Loucy (cell line): ENCODE results near the gene UBAP2.

ENCODE experiments used
- H2AFZ ChIP-seq: fragments of 200-600 bp; sonication (generic); 2 replicates; pipeline ENCODE4 v1.6.0; 2016; ENCODE audit warnings: antibody characterized with exemption, mild to moderate bottlenecking, low read length, moderate library complexity
- H3F3A ChIP-seq: fragments of 200-600 bp; 2 replicates; pipeline ENCODE4 v1.6.0; 2016; ENCODE audit warnings: antibody characterized with exemption, low read depth, mild to moderate bottlenecking
- H3K27me3 ChIP-seq: fragments of 200-600 bp; sonication (generic); 2 replicates; pipeline ENCODE4 v1.6.1; 2014; ENCODE audit warnings: low read length, mild to moderate bottlenecking; ENCODE audit not compliant: insufficient read depth, poor library complexity, severe bottlenecking
- H3K36me3 ChIP-seq: fragments of 200-600 bp; sonication (generic); 2 replicates; pipeline ENCODE4 v1.6.1; 2016; ENCODE audit warnings: low read length; ENCODE audit not compliant: insufficient read depth
- H3K4me1 ChIP-seq: fragments of 200-600 bp; sonication (generic); 2 replicates; pipeline ENCODE4 v1.5.1; 2014; ENCODE audit warnings: low read length, mild to moderate bottlenecking; ENCODE audit not compliant: insufficient read depth, poor library complexity, severe bottlenecking
- H3K4me2 ChIP-seq: fragments of 200-600 bp; sonication (generic); 2 replicates; pipeline ENCODE4 v1.6.0; 2014; ENCODE audit warnings: antibody characterized with exemption, low read length, low read depth, mild to moderate bottlenecking; ENCODE audit not compliant: poor library complexity, severe bottlenecking
- H3K4me3 ChIP-seq: fragments of 200-600 bp; sonication (generic); 2 replicates; pipeline ENCODE4 v1.5.1; 2014; ENCODE audit warnings: low read length, mild to moderate bottlenecking, mixed read lengths; ENCODE audit not compliant: poor library complexity, severe bottlenecking
- H3K79me2 ChIP-seq: fragments of 200-600 bp; sonication (generic); 2 replicates; pipeline ENCODE4 v1.6.1; 2014; ENCODE audit warnings: low read length; ENCODE audit not compliant: insufficient read depth
- H3K9ac ChIP-seq: fragments of 200-600 bp; sonication (generic); 2 replicates; pipeline ENCODE4 v1.6.0; 2014; ENCODE audit warnings: mild to moderate bottlenecking, low read depth, low read length, moderate library complexity; ENCODE audit not compliant: poor library complexity, severe bottlenecking
- H3K9me2 ChIP-seq: fragments of 200-600 bp; sonication (generic); replicated peaks from 2 replicates; pipeline ENCODE4 v1.6.1; 2016; ENCODE audit warnings: low read depth, low read length, mixed read lengths
- H3K9me3 ChIP-seq: fragments of 200-600 bp; sonication (generic); 2 replicates; pipeline ENCODE4 v1.6.1; 2014; ENCODE audit warnings: mild to moderate bottlenecking, antibody characterized with exemption, low read length, low read depth; ENCODE audit not compliant: insufficient read depth
- H4K20me1 ChIP-seq: fragments of 200-600 bp; sonication (generic); 2 replicates; pipeline ENCODE4 v1.6.0; 2014; ENCODE audit warnings: antibody characterized with exemption, low read length, mild to moderate bottlenecking; ENCODE audit not compliant: insufficient read depth, poor library complexity, severe bottlenecking
- EZH2phosphoT487 ChIP-seq: fragments of 200-600 bp; IDR thresholded peaks from 2 replicates; pipeline ENCODE4 v1.6.1; 2018; ENCODE audit warnings: antibody characterized with exemption, mild to moderate bottlenecking, moderate library complexity, borderline replicate concordance
- TF ChIP-seq, protein P1 (sequence below): fragments of 200-600 bp; sonication (generic); conservative IDR thresholded peaks from 2 replicates; pipeline ENCODE4 v1.5.1; 2014; ENCODE audit warnings: mild to moderate bottlenecking, antibody characterized with exemption, low read length

The UBAP2 gene, protein sequence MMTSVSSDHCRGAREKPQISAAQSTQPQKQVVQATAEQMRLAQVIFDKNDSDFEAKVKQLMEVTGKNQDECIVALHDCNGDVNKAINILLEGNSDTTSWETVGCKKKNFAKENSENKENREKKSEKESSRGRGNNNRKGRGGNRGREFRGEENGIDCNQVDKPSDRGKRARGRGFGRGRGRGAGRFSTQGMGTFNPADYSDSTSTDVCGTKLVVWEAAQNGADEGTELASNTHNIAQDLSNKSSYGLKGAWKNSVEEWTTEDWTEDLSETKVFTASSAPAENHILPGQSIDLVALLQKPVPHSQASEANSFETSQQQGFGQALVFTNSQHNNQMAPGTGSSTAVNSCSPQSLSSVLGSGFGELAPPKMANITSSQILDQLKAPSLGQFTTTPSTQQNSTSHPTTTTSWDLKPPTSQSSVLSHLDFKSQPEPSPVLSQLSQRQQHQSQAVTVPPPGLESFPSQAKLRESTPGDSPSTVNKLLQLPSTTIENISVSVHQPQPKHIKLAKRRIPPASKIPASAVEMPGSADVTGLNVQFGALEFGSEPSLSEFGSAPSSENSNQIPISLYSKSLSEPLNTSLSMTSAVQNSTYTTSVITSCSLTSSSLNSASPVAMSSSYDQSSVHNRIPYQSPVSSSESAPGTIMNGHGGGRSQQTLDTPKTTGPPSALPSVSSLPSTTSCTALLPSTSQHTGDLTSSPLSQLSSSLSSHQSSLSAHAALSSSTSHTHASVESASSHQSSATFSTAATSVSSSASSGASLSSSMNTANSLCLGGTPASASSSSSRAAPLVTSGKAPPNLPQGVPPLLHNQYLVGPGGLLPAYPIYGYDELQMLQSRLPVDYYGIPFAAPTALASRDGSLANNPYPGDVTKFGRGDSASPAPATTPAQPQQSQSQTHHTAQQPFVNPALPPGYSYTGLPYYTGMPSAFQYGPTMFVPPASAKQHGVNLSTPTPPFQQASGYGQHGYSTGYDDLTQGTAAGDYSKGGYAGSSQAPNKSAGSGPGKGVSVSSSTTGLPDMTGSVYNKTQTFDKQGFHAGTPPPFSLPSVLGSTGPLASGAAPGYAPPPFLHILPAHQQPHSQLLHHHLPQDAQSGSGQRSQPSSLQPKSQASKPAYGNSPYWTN

DNA sequence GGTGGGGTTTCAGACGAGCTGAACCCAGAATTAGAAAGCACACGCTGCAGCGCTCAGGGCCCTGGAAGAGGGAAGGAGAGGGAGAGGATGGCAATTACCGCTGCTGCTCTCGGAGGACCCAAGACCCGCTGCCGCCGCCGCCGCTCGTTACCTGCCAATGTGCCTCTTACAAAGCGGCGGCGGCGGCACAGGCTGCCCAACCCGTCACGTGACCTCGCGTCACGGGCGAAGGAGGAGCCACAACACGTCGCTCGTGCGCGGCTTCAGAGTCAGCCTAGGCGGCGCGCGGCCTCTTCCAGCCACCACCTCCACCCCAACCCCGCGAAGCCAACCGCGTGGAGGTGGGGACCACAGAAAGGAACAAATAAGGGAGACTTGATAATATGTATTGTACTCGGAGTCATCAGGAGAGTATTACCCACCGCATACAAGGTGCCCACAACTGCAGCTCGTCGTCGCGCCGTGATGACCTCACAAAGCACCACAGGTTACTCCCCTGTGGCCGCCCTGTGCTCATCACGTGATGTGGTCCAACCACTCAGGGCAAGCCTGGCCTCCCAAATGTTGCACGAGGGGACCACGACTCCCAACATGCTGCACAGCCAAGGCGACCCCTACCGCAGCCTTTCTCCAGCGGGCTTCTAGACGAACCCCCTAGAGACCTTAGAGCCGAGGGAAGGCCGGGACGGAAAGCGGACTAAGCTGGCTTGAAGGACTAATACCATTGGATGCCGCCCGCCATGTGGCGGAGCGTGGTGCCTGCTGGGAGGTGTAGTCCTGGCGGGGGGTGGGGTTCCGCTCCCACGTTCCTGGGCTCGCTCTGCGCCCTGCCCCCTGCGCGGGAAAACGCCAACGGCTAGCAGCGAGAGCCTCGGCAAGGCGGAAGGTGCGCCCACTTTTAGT lies at the start of gene UBAP2:
Gene UBAP2 (minus strand): TSS at position 161 of the 903 bp plus-strand sequence. CDS start 31,739 bp downstream, outside the sequence.
- TF ChIP-seq, protein P1, sequence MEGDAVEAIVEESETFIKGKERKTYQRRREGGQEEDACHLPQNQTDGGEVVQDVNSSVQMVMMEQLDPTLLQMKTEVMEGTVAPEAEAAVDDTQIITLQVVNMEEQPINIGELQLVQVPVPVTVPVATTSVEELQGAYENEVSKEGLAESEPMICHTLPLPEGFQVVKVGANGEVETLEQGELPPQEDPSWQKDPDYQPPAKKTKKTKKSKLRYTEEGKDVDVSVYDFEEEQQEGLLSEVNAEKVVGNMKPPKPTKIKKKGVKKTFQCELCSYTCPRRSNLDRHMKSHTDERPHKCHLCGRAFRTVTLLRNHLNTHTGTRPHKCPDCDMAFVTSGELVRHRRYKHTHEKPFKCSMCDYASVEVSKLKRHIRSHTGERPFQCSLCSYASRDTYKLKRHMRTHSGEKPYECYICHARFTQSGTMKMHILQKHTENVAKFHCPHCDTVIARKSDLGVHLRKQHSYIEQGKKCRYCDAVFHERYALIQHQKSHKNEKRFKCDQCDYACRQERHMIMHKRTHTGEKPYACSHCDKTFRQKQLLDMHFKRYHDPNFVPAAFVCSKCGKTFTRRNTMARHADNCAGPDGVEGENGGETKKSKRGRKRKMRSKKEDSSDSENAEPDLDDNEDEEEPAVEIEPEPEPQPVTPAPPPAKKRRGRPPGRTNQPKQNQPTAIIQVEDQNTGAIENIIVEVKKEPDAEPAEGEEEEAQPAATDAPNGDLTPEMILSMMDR = no peak
- TF ChIP-seq EZH2phosphoT487 = no peak
- no peaks in the 10 kb centered on the region for H3K9me2 ChIP-seq
- H3K4me2 ChIP-seq = peak within 1 kb of the TSS; percentile 98
- H2AFZ ChIP-seq = peak within 1 kb of the TSS; percentile 96
- no peaks in the 10 kb centered on the region for H3K27me3 ChIP-seq
- no peaks in the 10 kb centered on the region for H3K9me3 ChIP-seq
- H3F3A ChIP-seq = no peaks in the 10 kb centered on the region
- peaks cover 45% of the 10 kb centered on the region for H3K79me2 ChIP-seq
- H3K36me3 ChIP-seq = no peaks in the 10 kb centered on the region
- peak within 1 kb of the TSS; percentile 89 for H3K4me3 ChIP-seq
- H3K9ac ChIP-seq = peak within 1 kb of the TSS; percentile 91
- peaks cover 35% of the 10 kb centered on the region for H4K20me1 ChIP-seq
- peaks cover 24% of the 10 kb centered on the region for H3K4me1 ChIP-seq

DNA sequence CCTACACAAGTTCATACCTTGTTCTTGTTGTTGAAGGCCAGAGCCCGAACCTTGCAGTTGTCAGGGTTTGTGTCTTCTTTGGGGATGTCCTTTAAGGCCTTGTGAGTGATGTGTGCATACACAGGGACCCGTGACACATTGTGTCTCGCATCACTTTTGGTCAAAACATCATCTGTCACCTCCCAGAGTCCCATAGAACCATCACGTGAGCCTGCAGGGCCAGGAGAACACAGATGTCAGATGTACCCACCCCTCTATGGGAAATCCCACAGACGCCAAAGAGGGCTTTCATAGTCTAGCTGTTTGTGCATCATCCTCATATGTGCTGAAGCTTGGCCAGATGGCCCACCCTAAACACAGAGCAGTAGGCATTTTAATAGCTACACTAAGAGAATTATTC lies 49.6 kb upstream of the UBAP2 start:
- no peaks in the 10 kb centered on the region for H3F3A ChIP-seq
- H3K9me3 ChIP-seq = no peaks in the 10 kb centered on the region
- H3K27me3 ChIP-seq = no peaks in the 10 kb centered on the region
- peaks cover 77% of the 10 kb centered on the region for H3K36me3 ChIP-seq
- H4K20me1 ChIP-seq = no peaks in the 10 kb centered on the region
- H3K4me3 ChIP-seq = no peak overlapping the region
- no peak overlapping the region for H2AFZ ChIP-seq
- H3K9me2 ChIP-seq = no peaks in the 10 kb centered on the region
- H3K79me2 ChIP-seq = no peaks in the 10 kb centered on the region
- no peaks in the 10 kb centered on the region for H3K4me1 ChIP-seq
- TF ChIP-seq, protein P1 = no peak
- TF ChIP-seq EZH2phosphoT487 = no peak
- no peak overlapping the region for H3K4me2 ChIP-seq
- no peak overlapping the region for H3K9ac ChIP-seq

DNA sequence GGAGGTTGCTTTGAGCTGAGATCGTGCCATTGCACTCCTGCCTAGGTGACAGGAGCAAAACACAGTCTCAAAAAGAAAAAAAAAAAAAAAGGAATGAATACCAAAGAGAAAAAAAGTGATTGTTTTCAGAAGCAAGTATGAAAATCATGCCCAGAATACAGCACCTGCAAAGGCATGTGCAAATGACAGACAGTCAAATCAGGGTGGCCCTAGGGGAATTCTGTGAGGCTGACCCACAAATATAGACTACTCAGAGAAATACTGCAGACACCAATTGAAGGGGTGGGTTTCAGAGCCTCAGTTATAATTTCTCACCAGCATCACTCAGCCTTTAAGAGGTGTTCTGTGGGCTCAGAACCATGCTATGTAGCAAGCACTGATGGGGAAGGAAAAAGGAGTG lies 49.2 kb upstream of the UBAP2 start:
- no peaks in the 10 kb centered on the region for H3F3A ChIP-seq
- no peaks in the 10 kb centered on the region for H3K27me3 ChIP-seq
- no peak overlapping the region for H2AFZ ChIP-seq
- no peak overlapping the region for H3K4me2 ChIP-seq
- H3K79me2 ChIP-seq = no peaks in the 10 kb centered on the region
- H4K20me1 ChIP-seq = no peaks in the 10 kb centered on the region
- TF ChIP-seq, protein P1 = no peak
- no peak for TF ChIP-seq EZH2phosphoT487
- H3K4me3 ChIP-seq = no peak overlapping the region
- no peaks in the 10 kb centered on the region for H3K9me3 ChIP-seq
- H3K36me3 ChIP-seq = peaks cover 77% of the 10 kb centered on the region
- no peaks in the 10 kb centered on the region for H3K9me2 ChIP-seq
- H3K4me1 ChIP-seq = no peaks in the 10 kb centered on the region
- no peak overlapping the region for H3K9ac ChIP-seq
